Endothelial cell of umbilical vein (primary cell): ENCODE measurements around the gene PLAC1. TPM values are rescaled to one million over a fixed set of nuclear protein-coding genes. Genes with fewer than 3 reads are reported as not detected.

Experiments
- BruUV-seq: library from RNA; stranded (reverse); fragments of 400-500 nt; replicated peaks from 2 replicates; lab custom pipeline; 2021; lab: Mats Ljungman, UMichigan
- CTCF ChIA-PET: fragments of 300-600, 350-600 bp; sonication (Branson Sonifier 250); formaldehyde crosslinking; loops from one replicate; lab custom pipeline; 2021; ENCODE audit warnings: antibody characterized with exemption, inconsistent platforms; lab: Charles Lee
- POLR2A ChIA-PET: fragments of 300-600, 350-600 bp; sonication (Branson Sonifier 250); formaldehyde crosslinking; loops from one replicate; lab custom pipeline; 2021; ENCODE audit warnings: antibody characterized with exemption, inconsistent platforms; lab: Charles Lee
- DNase-seq: peaks from one replicate; pipeline ENCODE4 v3.0.0-alpha.2; 2011; ENCODE audit warnings: low read depth, low spot score
- FAIRE-seq: peaks from 2 replicates; lab custom pipeline; 2011; peaks lifted over from hg19 to GRCh38; lab: Jason Lieb, UNC
- H2AFZ ChIP-seq: 2 replicates; pipeline ENCODE4 v1.6.0; 2012; ENCODE audit warnings: low read depth, low read length, control low read depth, inconsistent platforms
- H3K27ac ChIP-seq: 2 replicates; pipeline ENCODE4 v1.5.1; 2011; ENCODE audit warnings: low read depth, mild to moderate bottlenecking, control low read depth, low read length, moderate library complexity; ENCODE audit not compliant: insufficient read depth
- H3K27me3 ChIP-seq, 2 experiments: 2 replicates each; pipeline versions ENCODE4 v1.6.0 to v1.6.1; 2011; ENCODE audit warnings: low read length in 2 of 2, mixed read lengths in 1 of 2; ENCODE audit not compliant: control insufficient read depth in 2 of 2, insufficient read depth in 2 of 2
- H3K36me3 ChIP-seq, 2 experiments: 2 replicates in 1 of 2; 3 replicates in 1 of 2; pipeline ENCODE4 v1.5.1; 2011; ENCODE audit warnings: low read length in 2 of 2, mild to moderate bottlenecking in 1 of 2, moderate library complexity in 1 of 2; ENCODE audit not compliant: control insufficient read depth in 2 of 2, insufficient read depth in 2 of 2; ENCODE audit errors: extremely low read depth in 1 of 2
- H3K4me1 ChIP-seq: 3 replicates; pipeline ENCODE4 v1.5.1; 2011; ENCODE audit warnings: mild to moderate bottlenecking, low read length; ENCODE audit not compliant: control insufficient read depth, insufficient read depth; ENCODE audit errors: extremely low read depth
- H3K4me2 ChIP-seq: 2 replicates; pipeline ENCODE4 v1.6.1; 2011; ENCODE audit warnings: low read length, control low read depth, mixed read lengths; ENCODE audit not compliant: insufficient read depth
- H3K4me3 ChIP-seq, 3 experiments: fragments of 200-600 bp in 1 of 3; sonication (generic), shearing (Covaris generic) in 1 of 3; replicated peaks in 1 of 3; 2 replicates each; pipeline ENCODE4 v1.5.1; 2011 to 2016; ENCODE audit warnings: control low read depth in 3 of 3, low read length in 3 of 3, mild to moderate bottlenecking in 2 of 3, inconsistent platforms in 1 of 3, low read depth in 1 of 3, moderate library complexity in 1 of 3; ENCODE audit not compliant: insufficient read depth in 1 of 3
- H3K79me2 ChIP-seq: 2 replicates; pipeline ENCODE4 v1.6.0; 2012; ENCODE audit warnings: low read length, inconsistent platforms; ENCODE audit not compliant: control insufficient read depth, insufficient read depth
- H3K9ac ChIP-seq: replicated peaks from 2 replicates; pipeline ENCODE3; 2011; ENCODE audit warnings: low read length, control low read depth; ENCODE audit not compliant: insufficient read depth; ENCODE audit errors: extremely low read depth
- H3K9me1 ChIP-seq: replicated peaks from 3 replicates; pipeline ENCODE4 v1.6.0; 2011; ENCODE audit warnings: mild to moderate bottlenecking, low read length; ENCODE audit not compliant: control insufficient read depth, insufficient read depth; ENCODE audit errors: extremely low read depth
- H3K9me3 ChIP-seq: replicated peaks from 2 replicates; pipeline ENCODE4 v1.5.1; 2012; ENCODE audit warnings: low read length, inconsistent platforms; ENCODE audit not compliant: control insufficient read depth, insufficient read depth
- H4K20me1 ChIP-seq: replicated peaks from 2 replicates; pipeline ENCODE3; 2011; ENCODE audit warnings: mild to moderate bottlenecking, low read length; ENCODE audit not compliant: control insufficient read depth, insufficient read depth; ENCODE audit errors: extremely low read depth
- EZH2 ChIP-seq: IDR thresholded peaks from 2 replicates; pipeline ENCODE4 v1.6.1; 2012; ENCODE audit warnings: borderline replicate concordance, low read depth, mild to moderate bottlenecking, moderate library complexity, low read length, inconsistent platforms; ENCODE audit not compliant: severe bottlenecking
- FOS ChIP-seq: IDR thresholded peaks from 2 replicates; pipeline ENCODE4 v1.6.1; 2011; ENCODE audit warnings: mild to moderate bottlenecking, low read length, moderate library complexity, borderline replicate concordance; ENCODE audit not compliant: insufficient read depth
- GATA2 ChIP-seq: IDR thresholded peaks from 2 replicates; pipeline ENCODE4 v1.7.0; 2011; ENCODE audit warnings: low read depth, mild to moderate bottlenecking, moderate library complexity, mixed read lengths, low read length; ENCODE audit not compliant: insufficient read length, insufficient read depth
- JUN ChIP-seq: IDR thresholded peaks from 2 replicates; pipeline ENCODE4 v1.6.1; 2011; ENCODE audit warnings: borderline replicate concordance, low read depth; ENCODE audit not compliant: insufficient read length, insufficient read depth
- MYC ChIP-seq: IDR thresholded peaks from one replicate; pipeline ENCODE4 v1.6.1; 2011; ENCODE audit warnings: mild to moderate bottlenecking, low read depth, low read length
- POLR2A ChIP-seq: IDR thresholded peaks from 2 replicates; pipeline ENCODE4 v1.6.1; 2012; ENCODE audit warnings: low read depth, mild to moderate bottlenecking, control low read depth, low read length
- POLR2AphosphoS5 ChIP-seq: IDR thresholded peaks from 2 replicates; pipeline ENCODE4 v1.6.1; 2012; ENCODE audit warnings: low read depth, mild to moderate bottlenecking, control low read depth, low read length, moderate library complexity; ENCODE audit not compliant: insufficient read depth
- dilution Hi-C: fragments of 300-500 bp; cut with MboI; formaldehyde crosslinking; loops from one replicate; pipeline ENCODE4 v1.15.0; 2019; ENCODE audit warnings: low sequenced_read_pairs; ENCODE audit not compliant: extremely low pct_ligation_motif_present
- intact Hi-C: fragments of 100-400 bp; cut with micrococcal nuclease; formaldehyde crosslinking; loops from one replicate; pipeline ENCODE4 v1.10.0; 2022
- polyA plus RNA-seq, 4 experiments: library from polyadenylated mRNA; depleted of rRNA in 3 of 4; stranded (reverse) in 3 of 4; unstranded in 1 of 4; fragments of >200 nt; gene quantifications; 2 replicates each; pipeline versions ENCODE4 v1.2.1 to v1.2.3, GENCODE V29; 2011 to 2012; ENCODE audit warnings: missing spikeins in 1 of 4
- total RNA-seq: library from RNA; stranded (reverse); gene quantifications from 2 replicates; pipeline ENCODE4 v1.2.3, GENCODE V29; 2021
- TF ChIP-seq, protein P1 (sequence below), 2 donors: IDR thresholded peaks; 1 replicate in 1 of 2; 2 replicates in 1 of 2; pipeline ENCODE4 v1.5.1; 2011; ENCODE audit warnings: low read length in 2 of 2, mild to moderate bottlenecking in 2 of 2, moderate library complexity in 2 of 2, control low read depth in 1 of 2, inconsistent platforms in 1 of 2, low read depth in 1 of 2; ENCODE audit not compliant: insufficient read depth in 1 of 2; ENCODE audit errors: extremely low read depth in 1 of 2
- TF ChIP-seq, protein P2 (sequence below): IDR thresholded peaks from 2 replicates; pipeline ENCODE4 v1.6.1; 2011; ENCODE audit not compliant: insufficient read depth, insufficient read length

Gene PLAC1
- total and polyA plus RNA-seq, 2 donors (not counting 3 experiments of a cell fraction or from before 2014, with no cell fraction given), result 0.58 to 2.4 TPM

DNA sequence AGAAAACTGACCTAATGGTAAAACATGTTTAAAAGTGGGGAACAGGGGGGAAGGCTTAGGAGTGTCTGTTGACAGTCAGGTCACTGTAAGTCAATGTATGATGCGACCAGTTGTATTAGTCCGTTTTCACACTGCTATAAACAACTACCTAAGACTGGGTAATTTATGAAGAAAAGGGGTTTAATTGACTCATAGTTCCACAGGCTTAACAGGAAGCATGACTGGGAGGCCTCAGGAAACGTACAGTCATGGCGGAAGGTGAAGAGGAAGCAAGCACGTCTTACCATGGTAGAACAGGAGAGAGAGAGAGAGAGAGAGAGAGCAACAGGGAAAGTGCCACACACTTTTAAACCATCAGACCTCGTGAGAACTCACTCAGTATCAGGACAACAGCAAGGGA lies 13.0 kb upstream of the PLAC1 start:
- DNase-seq, result peak; percentile 83
- ChIA-PET CTCF (no interaction called here), POLR2A (no interaction called here)
- no peak overlapping the region for H3K4me3 ChIP-seq
- H3K9me1 ChIP-seq, result no peaks in the 10 kb centered on the region
- BruUV-seq, result no TSS peak
- peak; percentile 97 for FAIRE-seq
- no peaks in the 10 kb centered on the region for H4K20me1 ChIP-seq
- H3K4me1 ChIP-seq, result peaks cover 27% of the 10 kb centered on the region
- H3K4me2 ChIP-seq, result peak overlapping the region; percentile 50
- intact Hi-C loops (loop anchor here (1.0 to 5.0 kb wide), 5 partner anchors 47 to 150 kb away; no protein-coding TSS in a partner anchor), dilution Hi-C loops (no loop called here)
- TF ChIP-seq GATA2 (peak; percentile 21), MYC (no peak), FOS (peak; percentile 86), POLR2AphosphoS5 (peak; percentile 79), JUN (peak; percentile 86), EZH2 (no peak), POLR2A (peak; percentile 45)
- TF ChIP-seq, protein P1, sequence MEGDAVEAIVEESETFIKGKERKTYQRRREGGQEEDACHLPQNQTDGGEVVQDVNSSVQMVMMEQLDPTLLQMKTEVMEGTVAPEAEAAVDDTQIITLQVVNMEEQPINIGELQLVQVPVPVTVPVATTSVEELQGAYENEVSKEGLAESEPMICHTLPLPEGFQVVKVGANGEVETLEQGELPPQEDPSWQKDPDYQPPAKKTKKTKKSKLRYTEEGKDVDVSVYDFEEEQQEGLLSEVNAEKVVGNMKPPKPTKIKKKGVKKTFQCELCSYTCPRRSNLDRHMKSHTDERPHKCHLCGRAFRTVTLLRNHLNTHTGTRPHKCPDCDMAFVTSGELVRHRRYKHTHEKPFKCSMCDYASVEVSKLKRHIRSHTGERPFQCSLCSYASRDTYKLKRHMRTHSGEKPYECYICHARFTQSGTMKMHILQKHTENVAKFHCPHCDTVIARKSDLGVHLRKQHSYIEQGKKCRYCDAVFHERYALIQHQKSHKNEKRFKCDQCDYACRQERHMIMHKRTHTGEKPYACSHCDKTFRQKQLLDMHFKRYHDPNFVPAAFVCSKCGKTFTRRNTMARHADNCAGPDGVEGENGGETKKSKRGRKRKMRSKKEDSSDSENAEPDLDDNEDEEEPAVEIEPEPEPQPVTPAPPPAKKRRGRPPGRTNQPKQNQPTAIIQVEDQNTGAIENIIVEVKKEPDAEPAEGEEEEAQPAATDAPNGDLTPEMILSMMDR (IDR thresholded peaks at IDR 0.05; ENCODE audit: extremely low read depth in 1 of 2, insufficient read depth in 1 of 2, low read depth in 1 of 2, low read length in 2 of 2), result no peak
- TF ChIP-seq, protein P2, sequence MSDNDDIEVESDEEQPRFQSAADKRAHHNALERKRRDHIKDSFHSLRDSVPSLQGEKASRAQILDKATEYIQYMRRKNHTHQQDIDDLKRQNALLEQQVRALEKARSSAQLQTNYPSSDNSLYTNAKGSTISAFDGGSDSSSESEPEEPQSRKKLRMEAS, result peak; percentile 56
- no peaks in the 10 kb centered on the region for H3K79me2 ChIP-seq
- peak overlapping the region; percentile 45 for H3K9ac ChIP-seq
- H3K9me3 ChIP-seq, result no peaks in the 10 kb centered on the region
- no peaks in the 10 kb centered on the region for H3K27me3 ChIP-seq
- peak overlapping the region; percentile 93 for H3K27ac ChIP-seq
- no peaks in the 10 kb centered on the region for H3K36me3 ChIP-seq
- H2AFZ ChIP-seq, result no peak overlapping the region
